Thyroid gland (tissue), 4 donors: Measurements from ENCODE around the gene FAM13C.

ENCODE experiments used
- CTCF ChIP-seq, 6 experiments: fragments of 200-600 bp in 3 of 6; fragments of 450-650 bp in 3 of 6; sonication (generic) in 3 of 6; IDR thresholded peaks; one replicate each; pipeline ENCODE4 v1.5.1; 2016 to 2019; ENCODE audit warnings: antibody characterized with exemption in 6 of 6, mild to moderate bottlenecking in 2 of 6, inconsistent platforms in 1 of 6, moderate library complexity in 1 of 6
- POLR2A ChIP-seq, 2 donors: fragments of 450-650 bp; IDR thresholded peaks; one replicate each; pipeline ENCODE4 v1.6.1; 2017; ENCODE audit warnings: antibody characterized with exemption in 2 of 2, mild to moderate bottlenecking in 2 of 2, moderate library complexity in 1 of 2

- TF ChIP-seq CTCF (IDR thresholded peaks at IDR 0.05) (no peak), POLR2A (IDR thresholded peaks at IDR 0.05) (no peak)
Measured at GRCh38 chr10:59339351-59339750, 23.0 kb downstream of the FAM13C start.
